ENCODE measurements around the gene DLST. TPM values are rescaled to one million over a fixed set of nuclear protein-coding genes. Genes with fewer than 3 reads are reported as not detected.

Gene DLST
- total RNA-seq (47.0 and 95.3 TPM in 2 replicates), polyA plus RNA-seq (214 and 236 TPM in 2 replicates), polyA minus RNA-seq (ENCODE audit: low replicate concordance) (204 and 217 TPM in 2 replicates)
- polyA plus RNA-seq (2012) = 108 and 115 TPM in 2 replicates

DNA sequence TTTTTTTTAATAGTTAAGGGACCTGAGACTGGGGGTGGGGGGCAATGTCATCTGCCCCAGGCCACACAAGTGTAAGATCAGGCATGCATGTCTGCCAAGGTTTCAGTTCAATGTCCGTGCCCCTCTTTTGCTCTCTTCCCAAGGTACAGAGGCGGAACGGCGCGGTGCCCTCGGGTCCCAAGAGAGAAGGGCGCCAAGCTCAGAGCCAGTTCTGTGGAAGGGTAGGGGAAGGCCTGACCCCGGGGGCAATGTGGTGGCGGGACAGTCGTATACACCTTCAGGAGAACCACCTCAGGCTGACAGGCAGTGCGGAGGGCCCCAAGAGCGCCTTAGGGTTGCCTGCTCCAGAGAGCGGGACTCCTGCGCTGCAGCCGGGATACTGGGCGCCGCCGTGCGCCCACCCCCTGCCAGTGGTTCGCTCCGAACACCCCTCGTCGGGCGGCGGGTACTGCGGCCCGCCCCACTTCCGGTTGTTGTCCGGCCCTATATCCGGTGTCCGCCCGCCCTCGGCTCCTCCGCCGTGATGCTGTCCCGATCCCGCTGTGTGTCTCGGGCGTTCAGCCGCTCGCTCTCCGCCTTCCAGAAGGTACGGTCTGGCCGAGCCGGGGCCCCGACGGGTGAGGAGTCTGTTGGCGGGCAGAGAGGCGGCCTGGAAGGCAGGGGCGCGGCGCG is at the start of gene DLST:
Gene DLST (plus strand): TSS at position 486 of the 672 bp plus-strand sequence. CDS start 38 bp downstream, at position 524.
- TF ChIP-seq, protein P1, sequence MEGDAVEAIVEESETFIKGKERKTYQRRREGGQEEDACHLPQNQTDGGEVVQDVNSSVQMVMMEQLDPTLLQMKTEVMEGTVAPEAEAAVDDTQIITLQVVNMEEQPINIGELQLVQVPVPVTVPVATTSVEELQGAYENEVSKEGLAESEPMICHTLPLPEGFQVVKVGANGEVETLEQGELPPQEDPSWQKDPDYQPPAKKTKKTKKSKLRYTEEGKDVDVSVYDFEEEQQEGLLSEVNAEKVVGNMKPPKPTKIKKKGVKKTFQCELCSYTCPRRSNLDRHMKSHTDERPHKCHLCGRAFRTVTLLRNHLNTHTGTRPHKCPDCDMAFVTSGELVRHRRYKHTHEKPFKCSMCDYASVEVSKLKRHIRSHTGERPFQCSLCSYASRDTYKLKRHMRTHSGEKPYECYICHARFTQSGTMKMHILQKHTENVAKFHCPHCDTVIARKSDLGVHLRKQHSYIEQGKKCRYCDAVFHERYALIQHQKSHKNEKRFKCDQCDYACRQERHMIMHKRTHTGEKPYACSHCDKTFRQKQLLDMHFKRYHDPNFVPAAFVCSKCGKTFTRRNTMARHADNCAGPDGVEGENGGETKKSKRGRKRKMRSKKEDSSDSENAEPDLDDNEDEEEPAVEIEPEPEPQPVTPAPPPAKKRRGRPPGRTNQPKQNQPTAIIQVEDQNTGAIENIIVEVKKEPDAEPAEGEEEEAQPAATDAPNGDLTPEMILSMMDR (conservative IDR thresholded peaks at IDR 0.05 in 1 of 2, IDR thresholded peaks at IDR 0.05 in 1 of 2; ENCODE audit: low read depth in 1 of 2, low read length in 2 of 2) = no peak
- TF ChIP-seq EZH2 (IDR thresholded peaks at IDR 0.05; ENCODE audit: low read length, missing control alignments) = no peak
- Histone ChIP-seq H3K79me2 (ENCODE audit: control insufficient read depth, insufficient read depth, low read length) (peaks cover 42% of the 10 kb centered on the region), H3K4me2 (ENCODE audit: extremely low read depth, insufficient read depth, low read length) (peak within 1 kb of the TSS; percentile 86), H3K4me3 (replicated peaks in 1 of 4; ENCODE audit: control extremely low read depth in 1 of 4, insufficient read depth in 1 of 4, low read depth in 3 of 4, low read length in 4 of 4) (peak within 1 kb of the TSS; percentile 67 to 98 (median 86)), H3K36me3 (ENCODE audit: control insufficient read depth, insufficient read depth, low read length) (no peaks in the 10 kb centered on the region), H3K27ac (ENCODE audit: insufficient read depth, low read length) (peak within 1 kb of the TSS; percentile 86), H3K27me3 (ENCODE audit: control insufficient read depth, insufficient read depth, low read length) (no peaks in the 10 kb centered on the region), H3K9me3 (ENCODE audit: control insufficient read depth, insufficient read depth, low read depth, low read length) (no peaks in the 10 kb centered on the region), H4K20me1 (ENCODE audit: control insufficient read depth, extremely low read depth, insufficient read depth, low read length) (no peaks in the 10 kb centered on the region), H3K4me1 (ENCODE audit: control insufficient read depth, extremely low read depth, insufficient read depth, low read length) (peaks cover 29% of the 10 kb centered on the region), H3K9ac (ENCODE audit: insufficient read depth, low read length) (peak within 1 kb of the TSS; percentile 98), H2AFZ (ENCODE audit: low read length) (peak within 1 kb of the TSS; percentile 92)
- DNase-seq (ENCODE audit: low read depth in 2 of 2) = peak; percentile 86

GRCh38 chr14:74832849-74833248 is 48.9 kb upstream of the DLST start:
- no peak overlapping the region for H3K9ac ChIP-seq (ENCODE audit: insufficient read depth, low read length)
- no peak overlapping the region for H3K27ac ChIP-seq (ENCODE audit: insufficient read depth, low read length)
- H3K36me3 ChIP-seq (ENCODE audit: control insufficient read depth, insufficient read depth, low read length) = peaks cover 4% of the 10 kb centered on the region
- no peak for TF ChIP-seq EZH2 (IDR thresholded peaks at IDR 0.05; ENCODE audit: low read length, missing control alignments)
- TF ChIP-seq, protein P1 (conservative IDR thresholded peaks at IDR 0.05 in 1 of 2, IDR thresholded peaks at IDR 0.05 in 1 of 2; ENCODE audit: low read depth in 1 of 2, low read length in 2 of 2) = no peak
- no peak overlapping the region for H3K4me2 ChIP-seq (ENCODE audit: extremely low read depth, insufficient read depth, low read length)
- H4K20me1 ChIP-seq (ENCODE audit: control insufficient read depth, extremely low read depth, insufficient read depth, low read length) = no peaks in the 10 kb centered on the region
- H2AFZ ChIP-seq (ENCODE audit: low read length) = no peak overlapping the region
- H3K79me2 ChIP-seq (ENCODE audit: control insufficient read depth, insufficient read depth, low read length) = no peaks in the 10 kb centered on the region
- H3K9me3 ChIP-seq (ENCODE audit: control insufficient read depth, insufficient read depth, low read depth, low read length) = no peaks in the 10 kb centered on the region
- H3K4me3 ChIP-seq (replicated peaks in 1 of 4; ENCODE audit: control extremely low read depth in 1 of 4, insufficient read depth in 1 of 4, low read depth in 3 of 4, low read length in 4 of 4) = no peak overlapping the region
- H3K4me1 ChIP-seq (ENCODE audit: control insufficient read depth, extremely low read depth, insufficient read depth, low read length) = peaks cover 18% of the 10 kb centered on the region
- no peak for DNase-seq (ENCODE audit: low read depth in 2 of 2)
- no peaks in the 10 kb centered on the region for H3K27me3 ChIP-seq (ENCODE audit: control insufficient read depth, insufficient read depth, low read length)

- H3K36me3 ChIP-seq (ENCODE audit: control insufficient read depth, insufficient read depth, low read length) = peaks cover 4% of the 10 kb centered on the region
- TF ChIP-seq, protein P1 (conservative IDR thresholded peaks at IDR 0.05 in 1 of 2, IDR thresholded peaks at IDR 0.05 in 1 of 2; ENCODE audit: low read depth in 1 of 2, low read length in 2 of 2) = no peak
- TF ChIP-seq EZH2 (IDR thresholded peaks at IDR 0.05; ENCODE audit: low read length, missing control alignments) = no peak
- peaks cover 16% of the 10 kb centered on the region for H3K4me1 ChIP-seq (ENCODE audit: control insufficient read depth, extremely low read depth, insufficient read depth, low read length)
- H3K27me3 ChIP-seq (ENCODE audit: control insufficient read depth, insufficient read depth, low read length) = no peaks in the 10 kb centered on the region
- H3K79me2 ChIP-seq (ENCODE audit: control insufficient read depth, insufficient read depth, low read length) = no peaks in the 10 kb centered on the region
- H2AFZ ChIP-seq (ENCODE audit: low read length) = no peak overlapping the region
- no peak overlapping the region for H3K4me3 ChIP-seq (replicated peaks in 1 of 4; ENCODE audit: control extremely low read depth in 1 of 4, insufficient read depth in 1 of 4, low read depth in 3 of 4, low read length in 4 of 4)
- peak; percentile 46 to 68 for DNase-seq (ENCODE audit: low read depth in 2 of 2)
- H3K27ac ChIP-seq (ENCODE audit: insufficient read depth, low read length) = peak overlapping the region; percentile 26
- H3K4me2 ChIP-seq (ENCODE audit: extremely low read depth, insufficient read depth, low read length) = peak overlapping the region; percentile 38
- no peaks in the 10 kb centered on the region for H4K20me1 ChIP-seq (ENCODE audit: control insufficient read depth, extremely low read depth, insufficient read depth, low read length)
- no peak overlapping the region for H3K9ac ChIP-seq (ENCODE audit: insufficient read depth, low read length)
- no peaks in the 10 kb centered on the region for H3K9me3 ChIP-seq (ENCODE audit: control insufficient read depth, insufficient read depth, low read depth, low read length)
These were observed 46.9 kb upstream of the DLST start for GRCh38 chr14:74834692-74835392.

Measured in fibroblast of lung (primary cell).